SK-N-SH (cell line): ENCODE measurements around the gene PKN3. TPM values are rescaled to one million over a fixed set of nuclear protein-coding genes. Genes with fewer than 3 reads are reported as not detected.

Source experiments
- CTCF ChIA-PET: fragments of 300-600, 350-600 bp; formaldehyde crosslinking; extraction: SDS; loops from one replicate; lab custom pipeline; 2021; lab: Yijun Ruan, JAX
- POLR2A ChIA-PET: fragments of 350-600 bp; sonication (Branson Sonifier 250); formaldehyde crosslinking; extraction: SDS; loops from one replicate; lab custom pipeline; 2020; ENCODE audit warnings: antibody characterized with exemption, inconsistent platforms; lab: Yijun Ruan, JAX
- DNase-seq: peaks from one replicate; pipeline ENCODE4 v3.0.0; 2012
- H2AFZ ChIP-seq: fragments of 200-600 bp; sonication (generic); 2 replicates; pipeline ENCODE4 v1.8.1; 2016; ENCODE audit warnings: antibody characterized with exemption, mild to moderate bottlenecking, low read depth
- H3F3A ChIP-seq: fragments of 200-600 bp; sonication (generic); replicated peaks from 2 replicates; pipeline ENCODE3; 2016; ENCODE audit warnings: antibody characterized with exemption, mild to moderate bottlenecking; ENCODE audit not compliant: insufficient read depth
- H3K27ac ChIP-seq, 2 experiments: fragments of 200-500 bp in 1 of 2; fragments of 200-600 bp in 1 of 2; sonication (Bioruptor generic) in 1 of 2; sonication (generic), shearing (Covaris generic) in 1 of 2; 2 replicates each; pipeline versions ENCODE4 v1.5.1 to v1.6.1; 2014 to 2016; ENCODE audit warnings: low read depth in 2 of 2, inconsistent platforms in 1 of 2, low read length in 1 of 2, mild to moderate bottlenecking in 1 of 2, mixed read lengths in 1 of 2
- H3K27me3 ChIP-seq: fragments of 200-600 bp; sonication (generic), shearing (Covaris generic); 2 replicates; pipeline ENCODE4 v1.6.1; 2016; ENCODE audit warnings: mixed run types; ENCODE audit not compliant: insufficient read depth
- H3K36me3 ChIP-seq, 2 experiments: fragments of 200-500 bp in 1 of 2; fragments of 200-600 bp in 1 of 2; sonication (Bioruptor generic) in 1 of 2; sonication (generic) in 1 of 2; replicated peaks in 1 of 2; 2 replicates each; pipeline versions ENCODE3 to v1.5.1; 2014 to 2016; ENCODE audit warnings: low read length in 1 of 2, mild to moderate bottlenecking in 1 of 2; ENCODE audit not compliant: insufficient read depth in 2 of 2, control insufficient read depth in 1 of 2
- H3K4me1 ChIP-seq, 2 experiments: fragments of 200-500 bp in 1 of 2; fragments of 200-600 bp in 1 of 2; sonication (Bioruptor generic) in 1 of 2; sonication (generic), shearing (Covaris generic) in 1 of 2; 2 replicates each; pipeline versions ENCODE4 v1.5.1 to v1.6.1; 2014 to 2016; ENCODE audit warnings: low read depth in 1 of 2, low read length in 1 of 2, mixed run types in 1 of 2; ENCODE audit not compliant: insufficient read depth in 2 of 2, control insufficient read depth in 1 of 2
- H3K4me2 ChIP-seq: fragments of 200-600 bp; sonication (generic), shearing (Covaris generic); 2 replicates; pipeline ENCODE4 v1.6.1; 2017; ENCODE audit warnings: mixed run types
- H3K4me3 ChIP-seq, 2 experiments: fragments of 200-500 bp in 1 of 2; fragments of 200-600 bp in 1 of 2; sonication (Bioruptor generic) in 1 of 2; sonication (generic), shearing (Covaris generic) in 1 of 2; 2 replicates each; pipeline versions ENCODE4 v1.5.1 to v1.8.1; 2014 to 2016; ENCODE audit warnings: low read depth in 2 of 2, inconsistent platforms in 1 of 2, low read length in 1 of 2, mild to moderate bottlenecking in 1 of 2, mixed read lengths in 1 of 2, moderate library complexity in 1 of 2
- H3K79me2 ChIP-seq: fragments of 200-600 bp; sonication (generic); 2 replicates; pipeline ENCODE4 v1.8.1; 2017; ENCODE audit warnings: mild to moderate bottlenecking; ENCODE audit not compliant: insufficient read depth
- H3K9ac ChIP-seq: fragments of 200-600 bp; sonication (generic); 2 replicates; pipeline ENCODE4 v1.6.1; 2017; ENCODE audit warnings: mixed run types
- H3K9me2 ChIP-seq: fragments of 200-600 bp; sonication (generic); 2 replicates; pipeline ENCODE4 v1.6.1; 2017; ENCODE audit warnings: mixed run types
- H3K9me3 ChIP-seq: fragments of 200-600 bp; sonication (generic); 2 replicates; pipeline ENCODE4 v1.6.1; 2017; ENCODE audit warnings: mixed run types, mild to moderate bottlenecking, moderate library complexity
- H4K20me1 ChIP-seq: fragments of 200-600 bp; sonication (generic); 2 replicates; pipeline ENCODE4 v1.6.1; 2017; ENCODE audit warnings: mild to moderate bottlenecking, mixed run types; ENCODE audit not compliant: insufficient read depth
- CHD2 ChIP-seq: fragments of 150-350 bp; IDR thresholded peaks from 2 replicates; pipeline ENCODE4 v1.6.1; 2018; ENCODE audit warnings: low read length; ENCODE audit not compliant: partially characterized antibody
- CTCF ChIP-seq: fragments of 200-600 bp; sonication (generic); IDR thresholded peaks from 2 replicates; pipeline ENCODE4 v1.6.1; 2017; ENCODE audit warnings: antibody characterized with exemption, mild to moderate bottlenecking, moderate library complexity
- ELF1 ChIP-seq: IDR thresholded peaks from 2 replicates; pipeline ENCODE4 v1.4.0; 2012
- EZH2phosphoT487 ChIP-seq: fragments of 200-600 bp; sonication (generic); IDR thresholded peaks from 2 replicates; pipeline ENCODE4 v1.6.1; 2017; ENCODE audit warnings: low read depth, mixed run types, mild to moderate bottlenecking, antibody characterized with exemption, moderate library complexity, borderline replicate concordance
- FOXJ3 ChIP-seq: sonication (generic); formaldehyde crosslinking; IDR thresholded peaks from 2 replicates; pipeline ENCODE4 v1.5.1; 2020; ENCODE audit warnings: mild to moderate bottlenecking, missing genetic modification reagents
- GABPA ChIP-seq: IDR thresholded peaks from 2 replicates; pipeline ENCODE4 v1.4.0; 2012; ENCODE audit warnings: low read depth, mild to moderate bottlenecking
- GATA2 ChIP-seq: sonication (generic); formaldehyde crosslinking; IDR thresholded peaks from 2 replicates; pipeline ENCODE4 v1.5.0; 2020; ENCODE audit warnings: mild to moderate bottlenecking, missing genetic modification reagents
- MAX ChIP-seq: IDR thresholded peaks from 2 replicates; pipeline ENCODE4 v1.4.0; 2012; ENCODE audit warnings: low read depth
- NFIC ChIP-seq: IDR thresholded peaks from 2 replicates; pipeline ENCODE4 v1.4.0; 2012; ENCODE audit warnings: borderline replicate concordance
- NRF1 ChIP-seq: IDR thresholded peaks from 2 replicates; pipeline ENCODE4 v1.6.1; 2012; ENCODE audit warnings: low read depth, mild to moderate bottlenecking, low read length
- POLR2AphosphoS5 ChIP-seq: IDR thresholded peaks from 2 replicates; pipeline ENCODE4 v1.6.1; 2012; ENCODE audit warnings: low read depth, low read length
- RAD21 ChIP-seq: IDR thresholded peaks from 2 replicates; pipeline ENCODE4 v1.6.1; 2012; ENCODE audit warnings: mild to moderate bottlenecking, low read length
- RCOR1 ChIP-seq: fragments of 150-350 bp; IDR thresholded peaks from 2 replicates; pipeline ENCODE4 v1.6.1; 2017; ENCODE audit warnings: antibody characterized with exemption, low read length
- RFX5 ChIP-seq: IDR thresholded peaks from 2 replicates; pipeline ENCODE4 v1.6.1; 2012; ENCODE audit warnings: mild to moderate bottlenecking, improper control_type of control experiment, low read length
- SIN3A ChIP-seq: IDR thresholded peaks from 2 replicates; pipeline ENCODE4 v1.6.1; 2012; ENCODE audit warnings: low read depth, mild to moderate bottlenecking, low read length, moderate library complexity, borderline replicate concordance
- TAF1 ChIP-seq: IDR thresholded peaks from 2 replicates; pipeline ENCODE4 v1.6.1; 2012; ENCODE audit warnings: low read depth, mild to moderate bottlenecking, low read length, moderate library complexity, borderline replicate concordance
- TCF12 ChIP-seq: IDR thresholded peaks from 2 replicates; pipeline ENCODE4 v1.4.0; 2012
- TEAD4 ChIP-seq: IDR thresholded peaks from 2 replicates; pipeline ENCODE4 v1.4.0; 2012; ENCODE audit warnings: mild to moderate bottlenecking, borderline replicate concordance; ENCODE audit not compliant: insufficient read depth
- USF1 ChIP-seq: IDR thresholded peaks from 2 replicates; pipeline ENCODE4 v1.4.0; 2012; ENCODE audit warnings: low read depth, borderline replicate concordance
- YY1 ChIP-seq: IDR thresholded peaks from 2 replicates; pipeline ENCODE4 v1.4.0; 2012; ENCODE audit warnings: low read depth, mild to moderate bottlenecking
- whole genome bisulfite sequencing: methylation state at CpG from one replicate; pipeline ENCODE4 v1.1.6; 2017; ENCODE audit warnings: low lambda C conversion rate; 5-methylcytosine and 5-hydroxymethylcytosine counted together
- polyA plus RNA-seq, 3 experiments: library from polyadenylated mRNA; depleted of rRNA; stranded (reverse); fragments of >200 nt; gene quantifications; 2 replicates each; pipeline ENCODE4 v1.2.3, GENCODE V29; 2012
- TF ChIP-seq, protein P1 (sequence below): fragments of 150-350 bp; IDR thresholded peaks from 2 replicates; pipeline ENCODE4 v1.6.1; 2016; ENCODE audit warnings: mild to moderate bottlenecking, low read depth, low read length

The PKN3 gene
- polyA plus RNA-seq, 1 of the 3 experiments (the other 2 are of a cell fraction) = 7.8 TPM

DNA sequence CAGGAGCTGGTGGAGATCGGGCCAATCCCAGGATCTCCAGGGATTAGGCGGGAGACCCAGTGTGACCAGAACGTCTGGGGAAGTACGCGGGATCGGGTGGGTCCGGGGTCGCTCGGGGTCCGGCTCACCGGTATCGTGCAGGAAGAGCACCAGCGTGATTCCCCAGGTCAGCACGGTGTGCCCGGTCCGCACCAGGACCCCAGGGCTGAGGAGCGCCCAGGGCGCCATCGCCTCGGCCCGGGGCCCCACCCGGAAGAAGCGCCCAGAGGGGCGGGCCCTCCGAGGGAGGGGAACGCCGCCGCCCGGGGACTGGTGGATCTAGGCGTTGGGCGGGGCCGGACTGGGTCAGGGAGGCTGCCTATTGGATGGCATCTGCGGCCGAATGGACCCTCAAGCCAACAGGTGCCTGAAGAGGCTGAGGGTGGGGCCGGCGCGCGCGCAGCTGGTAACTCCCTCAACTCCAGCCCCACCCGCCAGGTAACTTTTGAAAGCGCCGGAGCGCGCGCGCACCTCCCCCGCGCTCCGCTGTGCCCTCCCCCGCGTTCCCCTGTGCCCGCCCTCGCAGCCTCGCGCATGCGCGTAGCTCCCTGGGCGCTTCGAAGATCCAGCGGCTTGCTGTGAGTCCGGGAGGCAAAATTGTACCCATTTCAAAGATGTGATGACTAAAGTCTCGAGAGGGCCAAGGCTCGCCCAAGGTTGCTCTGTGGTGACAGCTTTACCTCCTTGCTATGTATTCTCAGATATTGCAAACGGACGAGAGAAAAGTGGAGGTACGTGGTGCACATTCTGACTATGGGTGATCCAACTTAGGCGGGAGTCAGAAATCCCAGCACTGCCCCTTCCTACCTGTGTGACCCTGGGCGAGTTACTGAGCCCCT, 21.8 kb downstream of the PKN3 start, which contains the start of gene ZDHHC12:
TSS of gene ZDHHC12 (minus strand) at position 262 of the 878 bp plus-strand sequence. CDS start at position 228, 34 bp downstream.
- Histone ChIP-seq H3K27me3 (no peaks in the 10 kb centered on the region), H3K79me2 (no peaks in the 10 kb centered on the region), H2AFZ (peak within 1 kb of the TSS; percentile 79), H3F3A (peaks cover 6% of the 10 kb centered on the region), H3K27ac (peak within 1 kb of the TSS; percentile 25 to 69; a peak in 3 of 4 replicates), H3K36me3 (peaks cover 0 to 7% of the 10 kb centered on the region in 2 experiments), H4K20me1 (no peaks in the 10 kb centered on the region), H3K4me1 (peaks cover 0 to 22% of the 10 kb centered on the region in 2 experiments; a peak in 1 of 4 replicates)
- POLR2A ChIA-PET = interaction anchor here (0.5 to 1.4 kb wide), 5 partner anchors 17 to 307 kb away, joined by 3 to 6 read pairs (median 4); partner anchors contain the start of gene ENDOG
- no peak for TF ChIP-seq RFX5
- TF ChIP-seq TAF1 = peak; percentile 58; the same call in 1 of the 2 replicates
- peak; percentile 56; the same call in 1 of the 2 replicates for TF ChIP-seq MAX
- no peak for TF ChIP-seq EZH2phosphoT487
- TF ChIP-seq GATA2 (CRISPR knock-in tag) = no peak
- TF ChIP-seq RAD21 = no peak
- no peak for TF ChIP-seq TEAD4
- TF ChIP-seq CHD2 = peak; percentile 6
- peak; percentile 75 for TF ChIP-seq YY1
- TF ChIP-seq CTCF = no peak
- TF ChIP-seq, protein P1, sequence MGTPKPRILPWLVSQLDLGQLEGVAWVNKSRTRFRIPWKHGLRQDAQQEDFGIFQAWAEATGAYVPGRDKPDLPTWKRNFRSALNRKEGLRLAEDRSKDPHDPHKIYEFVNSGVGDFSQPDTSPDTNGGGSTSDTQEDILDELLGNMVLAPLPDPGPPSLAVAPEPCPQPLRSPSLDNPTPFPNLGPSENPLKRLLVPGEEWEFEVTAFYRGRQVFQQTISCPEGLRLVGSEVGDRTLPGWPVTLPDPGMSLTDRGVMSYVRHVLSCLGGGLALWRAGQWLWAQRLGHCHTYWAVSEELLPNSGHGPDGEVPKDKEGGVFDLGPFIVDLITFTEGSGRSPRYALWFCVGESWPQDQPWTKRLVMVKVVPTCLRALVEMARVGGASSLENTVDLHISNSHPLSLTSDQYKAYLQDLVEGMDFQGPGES = 0 out of 2 replicates have a peak, but pooled peaks have one; percentile 28
- 0 out of 2 replicates have a peak, but pooled peaks have one; percentile 28 for TF ChIP-seq SIN3A
- TF ChIP-seq FOXJ3 = no peak
- peak; percentile 87 for TF ChIP-seq NRF1
- TF ChIP-seq GABPA = peak; percentile 51; the same call in 1 of the 2 replicates
- TF ChIP-seq POLR2AphosphoS5 = peak; percentile 77
- no peak for TF ChIP-seq USF1
- peak; percentile 86 for TF ChIP-seq RCOR1
- TF ChIP-seq ELF1 = peak; percentile 91
- no peak for TF ChIP-seq NFIC
- TF ChIP-seq TCF12 = no peak
- TF ChIP-seq, all 33 proteins: peak for 11
- peak; percentile 99 for DNase-seq
- WGBS = 2% methylated on average over 43 of the region's 68 CpGs
- H3K9ac ChIP-seq = peak within 1 kb of the TSS; percentile 55
- CTCF ChIA-PET = interaction anchor here (0.6 to 1.9 kb wide), 10 partner anchors 9 to 128 kb away, joined by 3 to 12 read pairs (median 4); partner anchors contain the start of genes ENDOG, PKN3, SET and SPOUT1
- no peaks in the 10 kb centered on the region for H3K9me2 ChIP-seq
- peak within 1 kb of the TSS; percentile 84 for H3K4me2 ChIP-seq
- H3K9me3 ChIP-seq = no peaks in the 10 kb centered on the region
- peak within 1 kb of the TSS; percentile 70 to 75 for H3K4me3 ChIP-seq
